Endothelial cell (in vitro differentiated cells): ENCODE data around the gene KRTAP10-11. TPM values are rescaled to one million over a fixed set of nuclear protein-coding genes. Genes with fewer than 3 reads are reported as not detected.
"Not testable (repeated sequence)": the region's sequence is repeated elsewhere in the genome, so short reads cannot be mapped to it uniquely, and the experiment has no call there.

Experiments
- DNase-seq: peaks from one replicate; pipeline ENCODE4 v3.0.0; 2021; ENCODE audit warnings: low spot score
- H3K27ac Mint-ChIP-seq: one replicate; pipeline ENCODE4 v1.8.0; 2021; ENCODE audit warnings: mixed read lengths, inconsistent platforms; ENCODE audit not compliant: unreplicated experiment
- H3K27me3 Mint-ChIP-seq: one replicate; pipeline ENCODE4 v1.8.0; 2021; ENCODE audit warnings: mild to moderate bottlenecking, moderate library complexity, mixed read lengths, inconsistent platforms; ENCODE audit not compliant: unreplicated experiment
- H3K36me3 Mint-ChIP-seq: one replicate; pipeline ENCODE4 v1.8.0; 2021; ENCODE audit warnings: mild to moderate bottlenecking, low read depth, mixed read lengths, inconsistent platforms; ENCODE audit not compliant: unreplicated experiment
- H3K4me1 Mint-ChIP-seq: one replicate; pipeline ENCODE4 v1.8.0; 2021; ENCODE audit warnings: mild to moderate bottlenecking, mixed read lengths, inconsistent platforms; ENCODE audit not compliant: unreplicated experiment
- H3K4me3 Mint-ChIP-seq: one replicate; pipeline ENCODE4 v1.8.0; 2021; ENCODE audit warnings: mild to moderate bottlenecking, mixed read lengths, inconsistent platforms; ENCODE audit not compliant: unreplicated experiment
- H3K9me3 Mint-ChIP-seq: one replicate; pipeline ENCODE4 v1.8.0; 2021; ENCODE audit warnings: mixed read lengths, inconsistent platforms; ENCODE audit not compliant: unreplicated experiment
- CTCF ChIP-seq: fragments of 200-600 bp; sonication (generic); IDR thresholded peaks from one replicate; pipeline ENCODE4 v1.5.0; 2021; ENCODE audit warnings: antibody characterized with exemption; ENCODE audit not compliant: unreplicated experiment
- total RNA-seq: library from RNA; stranded (reverse); fragmentation: NEBNext Ultra II Directional; extraction: Animal tissue kit (Norgen Biotek cat#: 25700); gene quantifications from one replicate; pipeline ENCODE4 v1.2.1, GENCODE V29; 2021; ENCODE audit not compliant: unreplicated experiment

The KRTAP10-11 gene
- total RNA-seq, 1 donor from 2014 or later, result not detected

- Mint-ChIP-seq H3K4me3 (no peak overlapping the region), H3K9me3 (no peaks in the 10 kb centered on the region), H3K27me3 (peaks cover 2% of the 10 kb centered on the region), H3K4me1 (peaks cover 7% of the 10 kb centered on the region), H3K36me3 (peaks cover 6% of the 10 kb centered on the region), H3K27ac (no peak overlapping the region)
- DNase-seq, result no peak
- TF ChIP-seq CTCF, result no peak
These were observed 26.3 kb upstream of the KRTAP10-11 start for GRCh38 chr21:44619886-44620285.

- H3K4me1 Mint-ChIP-seq, result peaks cover 3% of the 10 kb centered on the region
- TF ChIP-seq CTCF, result no peak
- no peak overlapping the region for H3K27ac Mint-ChIP-seq
- no peak overlapping the region for H3K4me3 Mint-ChIP-seq
- H3K36me3 Mint-ChIP-seq, result peaks cover 7% of the 10 kb centered on the region
- no peaks in the 10 kb centered on the region for H3K9me3 Mint-ChIP-seq
- H3K27me3 Mint-ChIP-seq, result peaks cover 7% of the 10 kb centered on the region
- DNase-seq, result no peak
These were observed 22.6 kb upstream of the KRTAP10-11 start for GRCh38 chr21:44623575-44623974.

- H3K36me3 Mint-ChIP-seq, result peaks cover 7% of the 10 kb centered on the region
- H3K4me1 Mint-ChIP-seq, result peaks cover 2% of the 10 kb centered on the region
- no peak for DNase-seq
- no peak overlapping the region for H3K4me3 Mint-ChIP-seq
- no peak for TF ChIP-seq CTCF
- H3K27me3 Mint-ChIP-seq, result peaks cover 7% of the 10 kb centered on the region
- H3K9me3 Mint-ChIP-seq, result no peaks in the 10 kb centered on the region
- H3K27ac Mint-ChIP-seq, result no peak overlapping the region
These were observed 20.5 kb upstream of the KRTAP10-11 start for GRCh38 chr21:44625756-44626155.

GRCh38 chr21:44626262-44626661 lies 20.0 kb upstream of the KRTAP10-11 start:
- no peaks in the 10 kb centered on the region for H3K9me3 Mint-ChIP-seq

GRCh38 chr21:44626673-44627143 lies 19.5 kb upstream of the KRTAP10-11 start, which contains the start of gene KRTAP10-9:
TSS of gene KRTAP10-9 (plus strand) at chr21:44627093. CDS start at chr21:44627172, 79 bp downstream.
- no peak for TF ChIP-seq CTCF
- Mint-ChIP-seq H3K4me3 (no peak within 1 kb of the TSS), H3K4me1 (peaks cover 2% of the 10 kb centered on the region), H3K27ac (no peak within 1 kb of the TSS), H3K9me3 (peaks cover 2% of the 10 kb centered on the region), H3K36me3 (peaks cover 9% of the 10 kb centered on the region), H3K27me3 (peaks cover 7% of the 10 kb centered on the region)
- no peak for DNase-seq

More at GRCh38 chr21:44626262-44626661, 20.0 kb upstream of the KRTAP10-11 start:
- no peak for DNase-seq
- TF ChIP-seq CTCF, result no peak
- H3K27me3 Mint-ChIP-seq, result peaks cover 7% of the 10 kb centered on the region
- H3K4me1 Mint-ChIP-seq, result peaks cover 2% of the 10 kb centered on the region
- peaks cover 7% of the 10 kb centered on the region for H3K36me3 Mint-ChIP-seq
- no peak overlapping the region for H3K27ac Mint-ChIP-seq
- no peak overlapping the region for H3K4me3 Mint-ChIP-seq

- H3K9me3 Mint-ChIP-seq, DNase-seq, H3K4me1 Mint-ChIP-seq, H3K4me3 Mint-ChIP-seq, H3K27ac Mint-ChIP-seq, H3K27me3 Mint-ChIP-seq: not testable (repeated sequence)
- peaks cover 15% of the 10 kb centered on the region for H3K36me3 Mint-ChIP-seq
These were observed 18.9 kb upstream of the KRTAP10-11 start for GRCh38 chr21:44627181-44627822.

GRCh38 chr21:44627831-44628233 lies 18.4 kb upstream of the KRTAP10-11 start:
- not testable (repeated sequence) for H3K27me3 Mint-ChIP-seq, H3K27ac Mint-ChIP-seq, H3K4me3 Mint-ChIP-seq, DNase-seq, H3K4me1 Mint-ChIP-seq, H3K9me3 Mint-ChIP-seq
- H3K36me3 Mint-ChIP-seq, result peaks cover 15% of the 10 kb centered on the region
